Smooth muscle cell (in vitro differentiated cells): ENCODE data around the gene PHF21A. TPM values are rescaled to one million over a fixed set of nuclear protein-coding genes. Genes with fewer than 3 reads are reported as not detected.

ENCODE experiments used
- DNase-seq: peaks from one replicate; lab custom pipeline; 2025; ENCODE audit not compliant: unreplicated experiment; lab: John Stamatoyannopoulos, UW
- H2AFZ ChIP-seq: fragments of 200-600 bp; sonication (generic); 2 replicates; pipeline ENCODE4 v1.6.0; 2016; ENCODE audit warnings: antibody characterized with exemption, low read depth, mild to moderate bottlenecking
- H3F3A ChIP-seq: fragments of 200-600 bp; sonication (generic); 2 replicates; pipeline ENCODE4 v1.6.0; 2017; ENCODE audit warnings: antibody characterized with exemption, low read depth
- H3K27ac ChIP-seq: fragments of 200-600 bp; sonication (generic); 2 replicates; pipeline ENCODE4 v1.5.1; 2016; ENCODE audit warnings: low read depth, mild to moderate bottlenecking
- H3K27me3 ChIP-seq: fragments of 200-600 bp; sonication (generic); 2 replicates; pipeline ENCODE4 v1.6.1; 2016; ENCODE audit warnings: low read depth, mild to moderate bottlenecking
- H3K36me3 ChIP-seq: fragments of 200-600 bp; sonication (generic); 2 replicates; pipeline ENCODE4 v1.5.1; 2016; ENCODE audit warnings: low read depth
- H3K4me1 ChIP-seq: fragments of 200-600 bp; sonication (generic); 2 replicates; pipeline ENCODE4 v1.5.1; 2016; ENCODE audit warnings: low read depth
- H3K4me2 ChIP-seq: fragments of 200-600 bp; sonication (generic); 2 replicates; pipeline ENCODE4 v1.6.0; 2016; ENCODE audit warnings: mild to moderate bottlenecking
- H3K4me3 ChIP-seq: fragments of 200-600 bp; sonication (generic); 2 replicates; pipeline ENCODE4 v1.5.1; 2016; ENCODE audit warnings: mild to moderate bottlenecking
- H3K79me2 ChIP-seq: fragments of 200-600 bp; sonication (generic); 2 replicates; pipeline ENCODE4 v1.6.0; 2016; ENCODE audit warnings: low read depth, mild to moderate bottlenecking
- H3K9ac ChIP-seq: fragments of 200-600 bp; sonication (generic); 2 replicates; pipeline ENCODE4 v1.6.0; 2016; ENCODE audit warnings: low read depth
- H3K9me3 ChIP-seq: fragments of 200-600 bp; sonication (generic); replicated peaks from 2 replicates; pipeline ENCODE4 v1.5.1; 2016; ENCODE audit warnings: low read depth
- H4K20me1 ChIP-seq: fragments of 200-600 bp; sonication (generic); 2 replicates; pipeline ENCODE4 v1.6.0; 2016; ENCODE audit warnings: low read depth
- CTCF ChIP-seq: fragments of 200-600 bp; sonication (generic); IDR thresholded peaks from 2 replicates; pipeline ENCODE4 v1.5.1; 2017; ENCODE audit warnings: borderline replicate concordance, mild to moderate bottlenecking, antibody characterized with exemption; ENCODE audit not compliant: insufficient read depth, poor library complexity, severe bottlenecking
- WGBS: methylation state at CpG from one replicate; pipeline ENCODE4 v1.1.7; 2016; ENCODE audit warnings: low lambda C conversion rate; 5-methylcytosine and 5-hydroxymethylcytosine counted together
- polyA plus RNA-seq: library from polyadenylated mRNA; unstranded; fragments of >200 nt; fragmentation: Nextera tagmentation; extraction: Ambion mirVana; gene quantifications from 2 replicates; pipeline ENCODE4 v1.2.1, GENCODE V29; 2016
- total RNA-seq: library from RNA; depleted of rRNA; stranded (reverse); fragments of >200 nt; gene quantifications from 2 replicates; pipeline ENCODE4 v1.2.3, GENCODE V29; 2014

Gene PHF21A
- total and polyA plus RNA-seq, 2 experiments from 2014 or later = 26.1 to 28.7 TPM

GRCh38 chr11:46045811-46046210, 75.4 kb downstream of the PHF21A start:
- 52% methylated on average over 1 of the region's 1 CpG for WGBS
- H3K36me3 ChIP-seq = no peaks in the 10 kb centered on the region

GRCh38 chr11:46044601-46045000, 76.7 kb downstream of the PHF21A start:
- Histone ChIP-seq H3K4me1 (peaks cover 28% of the 10 kb centered on the region), H3K27ac (no peak overlapping the region), H3K4me3 (no peak overlapping the region), H3K9me3 (no peaks in the 10 kb centered on the region), H4K20me1 (peaks cover 73% of the 10 kb centered on the region), H3K36me3 (no peaks in the 10 kb centered on the region), H3K4me2 (no peak overlapping the region), H3F3A (peaks cover 5% of the 10 kb centered on the region), H3K27me3 (no peaks in the 10 kb centered on the region), H2AFZ (no peak overlapping the region), H3K79me2 (peaks cover 15% of the 10 kb centered on the region), H3K9ac (no peak overlapping the region)
- 87% methylated on average over 2 of the region's 2 CpGs for WGBS
- no peak for TF ChIP-seq CTCF
- DNase-seq = no peak

More at GRCh38 chr11:46045811-46046210, 75.4 kb downstream of the PHF21A start:
- no peak overlapping the region for H3K9ac ChIP-seq
- H3K9me3 ChIP-seq = no peaks in the 10 kb centered on the region
- H3K27me3 ChIP-seq = no peaks in the 10 kb centered on the region
- no peak overlapping the region for H3K4me2 ChIP-seq
- no peak for DNase-seq
- peaks cover 40% of the 10 kb centered on the region for H3K4me1 ChIP-seq
- no peak for TF ChIP-seq CTCF
- H3K79me2 ChIP-seq = peaks cover 15% of the 10 kb centered on the region
- no peak overlapping the region for H3K4me3 ChIP-seq
- H2AFZ ChIP-seq = no peak overlapping the region
- H4K20me1 ChIP-seq = peaks cover 72% of the 10 kb centered on the region
- H3K27ac ChIP-seq = no peak overlapping the region
- peaks cover 8% of the 10 kb centered on the region for H3F3A ChIP-seq

- no peaks in the 10 kb centered on the region for H3K36me3 ChIP-seq
- no peak for DNase-seq
- H3K27ac ChIP-seq = no peak overlapping the region
- TF ChIP-seq CTCF = no peak
- H3K27me3 ChIP-seq = no peaks in the 10 kb centered on the region
- H4K20me1 ChIP-seq = peaks cover 80% of the 10 kb centered on the region
- H3K79me2 ChIP-seq = peaks cover 7% of the 10 kb centered on the region
- H2AFZ ChIP-seq = no peak overlapping the region
- no peaks in the 10 kb centered on the region for H3F3A ChIP-seq
- H3K4me3 ChIP-seq = no peak overlapping the region
- H3K4me1 ChIP-seq = no peaks in the 10 kb centered on the region
- no peak overlapping the region for H3K9ac ChIP-seq
- no peaks in the 10 kb centered on the region for H3K9me3 ChIP-seq
- no peak overlapping the region for H3K4me2 ChIP-seq
These were observed 81.3 kb downstream of the PHF21A start for GRCh38 chr11:46039990-46040389.

GRCh38 chr11:46038529-46038928, 82.7 kb downstream of the PHF21A start:
- DNase-seq = no peak
- no peaks in the 10 kb centered on the region for H3K36me3 ChIP-seq

More at GRCh38 chr11:46038529-46038928, 82.7 kb downstream of the PHF21A start:
- Histone ChIP-seq H3K4me3 (no peak overlapping the region), H3K79me2 (peaks cover 7% of the 10 kb centered on the region), H3K27ac (no peak overlapping the region), H3K9me3 (no peaks in the 10 kb centered on the region), H3K4me1 (no peaks in the 10 kb centered on the region), H3F3A (no peaks in the 10 kb centered on the region), H3K4me2 (no peak overlapping the region), H2AFZ (no peak overlapping the region), H3K27me3 (no peaks in the 10 kb centered on the region), H3K9ac (no peak overlapping the region), H4K20me1 (peaks cover 77% of the 10 kb centered on the region)
- TF ChIP-seq CTCF = no peak
- WGBS = 92% methylated on average over 3 of the region's 3 CpGs
